ENCODE data around the gene NRXN2. TPM values are rescaled to one million over a fixed set of nuclear protein-coding genes. Genes with fewer than 3 reads are reported as not detected.

The NRXN2 gene
- polyA plus RNA-seq, 1 of the 3 experiments (the other 2 are of a cell fraction): 0.15 TPM

DNA sequence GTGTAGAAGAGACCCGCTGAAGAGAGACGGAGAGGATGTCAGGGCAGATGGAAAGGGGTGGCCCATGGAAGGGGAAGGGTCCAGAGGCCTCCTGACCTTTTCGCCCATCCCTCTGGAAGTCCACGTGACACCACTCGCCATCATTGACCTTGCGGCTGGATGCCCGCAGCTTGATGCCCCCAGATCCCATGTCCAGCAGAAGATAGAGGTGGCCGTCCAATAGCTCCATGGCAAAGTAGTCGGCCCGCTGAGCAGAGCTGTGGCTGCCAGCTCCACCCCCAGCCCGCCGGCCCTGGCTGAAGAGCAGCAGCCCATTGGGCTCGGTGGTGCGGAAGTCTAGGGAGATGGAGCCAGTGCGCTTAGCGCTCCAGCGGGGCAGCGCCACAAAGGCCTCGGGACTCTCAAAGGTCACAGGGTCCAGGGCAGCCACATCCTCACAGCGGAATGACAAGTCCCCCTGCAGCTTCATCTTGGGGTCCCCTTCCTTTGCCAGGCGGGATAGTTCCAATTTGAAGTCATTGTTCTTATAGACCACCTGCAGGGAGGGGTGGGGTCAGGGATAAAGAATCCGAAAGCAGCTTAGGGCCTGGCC, 55.7 kb downstream of the NRXN2 start:
- Histone ChIP-seq H3K9me3 (no peaks in the 10 kb centered on the region), H3K4me1 (ENCODE audit: control insufficient read depth in 1 of 2, insufficient read depth in 2 of 2, low read depth in 1 of 2, low read length in 1 of 2) (no peaks in the 10 kb centered on the region), H3K9ac (no peak overlapping the region), H4K20me1 (ENCODE audit: insufficient read depth) (no peaks in the 10 kb centered on the region), H3K9me2 (no peaks in the 10 kb centered on the region), H3K4me2 (no peak overlapping the region), H3K27me3 (ENCODE audit: insufficient read depth) (peaks cover 15% of the 10 kb centered on the region), H2AFZ (ENCODE audit: low read depth) (no peak overlapping the region), H3F3A (replicated peaks; ENCODE audit: insufficient read depth) (no peaks in the 10 kb centered on the region), H3K36me3 (replicated peaks in 1 of 2; ENCODE audit: control insufficient read depth in 1 of 2, insufficient read depth in 2 of 2, low read length in 1 of 2) (no peaks in the 10 kb centered on the region), H3K79me2 (ENCODE audit: insufficient read depth) (no peaks in the 10 kb centered on the region), H3K4me3 (ENCODE audit: low read depth in 2 of 2, low read length in 1 of 2) (no peak overlapping the region), H3K27ac (ENCODE audit: low read depth in 2 of 2, low read length in 1 of 2) (no peak overlapping the region)
- POLR2A ChIA-PET: no interaction called here
- no peak for DNase-seq
- CTCF ChIA-PET: interaction anchor here (0.6 to 2.2 kb wide), 6 partner anchors 14 to 65 kb away, joined by 3 to 16 read pairs (median 3); no protein-coding TSS in a partner anchor
- WGBS (ENCODE audit: low lambda C conversion rate): 82% methylated on average over 17 of the region's 22 CpGs
- TF ChIP-seq GABPA (IDR thresholded peaks at IDR 0.05; ENCODE audit: low read depth) (no peak), FOXM1 (IDR thresholded peaks at IDR 0.05; ENCODE audit: low read depth) (no peak), TAF1 (IDR thresholded peaks at IDR 0.05; ENCODE audit: borderline replicate concordance, low read depth, low read length) (no peak), IRF3 (IDR thresholded peaks at IDR 0.05; ENCODE audit: low read depth, low read length) (no peak), JUND (IDR thresholded peaks at IDR 0.05) (no peak), REST (IDR thresholded peaks at IDR 0.05; ENCODE audit: low read depth, low read length) (no peak), GATA2 (CRISPR knock-in tag; IDR thresholded peaks at IDR 0.05) (no peak), SIN3A (IDR thresholded peaks at IDR 0.05; ENCODE audit: borderline replicate concordance, low read depth, low read length) (no peak)
- TF ChIP-seq, protein P1, sequence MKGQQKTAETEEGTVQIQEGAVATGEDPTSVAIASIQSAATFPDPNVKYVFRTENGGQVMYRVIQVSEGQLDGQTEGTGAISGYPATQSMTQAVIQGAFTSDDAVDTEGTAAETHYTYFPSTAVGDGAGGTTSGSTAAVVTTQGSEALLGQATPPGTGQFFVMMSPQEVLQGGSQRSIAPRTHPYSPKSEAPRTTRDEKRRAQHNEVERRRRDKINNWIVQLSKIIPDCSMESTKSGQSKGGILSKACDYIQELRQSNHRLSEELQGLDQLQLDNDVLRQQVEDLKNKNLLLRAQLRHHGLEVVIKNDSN (IDR thresholded peaks at IDR 0.05; ENCODE audit: borderline replicate concordance, low read depth): no peak
- TF ChIP-seq, protein P2, sequence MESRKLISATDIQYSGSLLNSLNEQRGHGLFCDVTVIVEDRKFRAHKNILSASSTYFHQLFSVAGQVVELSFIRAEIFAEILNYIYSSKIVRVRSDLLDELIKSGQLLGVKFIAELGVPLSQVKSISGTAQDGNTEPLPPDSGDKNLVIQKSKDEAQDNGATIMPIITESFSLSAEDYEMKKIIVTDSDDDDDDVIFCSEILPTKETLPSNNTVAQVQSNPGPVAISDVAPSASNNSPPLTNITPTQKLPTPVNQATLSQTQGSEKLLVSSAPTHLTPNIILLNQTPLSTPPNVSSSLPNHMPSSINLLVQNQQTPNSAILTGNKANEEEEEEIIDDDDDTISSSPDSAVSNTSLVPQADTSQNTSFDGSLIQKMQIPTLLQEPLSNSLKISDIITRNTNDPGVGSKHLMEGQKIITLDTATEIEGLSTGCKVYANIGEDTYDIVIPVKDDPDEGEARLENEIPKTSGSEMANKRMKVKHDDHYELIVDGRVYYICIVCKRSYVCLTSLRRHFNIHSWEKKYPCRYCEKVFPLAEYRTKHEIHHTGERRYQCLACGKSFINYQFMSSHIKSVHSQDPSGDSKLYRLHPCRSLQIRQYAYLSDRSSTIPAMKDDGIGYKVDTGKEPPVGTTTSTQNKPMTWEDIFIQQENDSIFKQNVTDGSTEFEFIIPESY (IDR thresholded peaks at IDR 0.05; ENCODE audit: borderline replicate concordance, low read depth): no peak
